Activated CD4-positive, alpha-beta T cell treated with anti-CD3 and anti-CD28 coated beads, Interleukin-2, amount 50 U/mL, for 48 hours (primary cell): Measurements from ENCODE around the gene MIAT.
A peak's percentile ranks its signal among the peaks of the same experiment; 100 is the strongest.

Source experiments
- DNase-seq, 2 experiments: peaks; one replicate each; pipeline ENCODE4 v3.0.0-alpha.2; 2020

The MIAT gene

DNA sequence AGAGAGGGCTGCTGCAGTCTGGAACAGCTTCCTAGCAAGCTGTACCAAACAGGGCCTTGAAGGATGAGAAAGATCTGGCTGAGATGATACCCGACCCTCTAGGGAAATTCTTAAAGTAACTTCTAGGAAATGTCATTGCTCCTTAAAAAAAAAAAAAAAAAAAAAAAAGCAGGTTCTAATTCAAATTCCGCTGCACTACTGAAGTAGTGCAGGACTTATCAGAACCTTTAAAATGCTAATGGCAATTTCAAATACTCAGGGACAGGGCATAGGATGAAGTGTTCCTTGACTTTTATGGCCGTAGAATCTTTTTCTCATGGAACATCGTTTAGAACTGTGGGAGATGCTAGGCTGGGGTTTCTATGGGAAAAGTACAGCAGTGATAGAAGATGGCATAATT, 13.1 kb downstream of the MIAT start:
- no peak for DNase-seq

DNA sequence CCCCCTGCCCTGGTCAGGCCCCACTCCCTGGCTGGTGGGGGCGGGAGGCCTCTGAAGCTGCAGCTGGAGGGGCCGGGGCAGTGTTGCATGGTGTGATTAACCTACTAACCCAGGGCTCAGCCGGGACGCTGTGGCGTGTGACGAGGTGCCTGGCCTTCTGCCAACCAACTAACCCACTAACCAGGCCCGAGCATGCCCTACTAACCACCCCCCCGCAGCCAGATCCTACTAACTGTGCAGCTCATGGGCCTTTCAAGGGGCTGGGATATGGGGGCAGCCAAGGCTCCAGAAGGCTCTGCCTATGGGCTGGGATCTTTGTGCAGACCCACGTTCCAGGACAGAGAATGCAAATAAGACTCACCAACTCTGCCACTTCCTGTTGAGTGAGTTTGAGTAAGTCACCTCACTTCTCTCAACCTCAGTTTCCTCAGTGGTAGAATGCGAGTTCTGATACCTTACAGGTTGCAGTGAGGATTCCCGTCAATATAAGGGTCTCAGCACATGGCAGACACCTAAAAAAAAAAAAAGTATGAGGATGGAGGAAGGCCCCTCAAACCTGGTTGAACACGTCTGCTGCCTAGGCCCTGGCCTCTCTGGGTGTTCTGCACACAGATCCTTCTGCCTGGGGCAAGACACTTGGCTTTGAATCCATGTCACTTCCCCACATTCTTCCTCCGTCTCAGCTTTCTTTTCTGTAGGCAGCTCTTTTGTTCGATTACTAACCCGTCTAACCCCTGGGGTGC, 14.1 kb downstream of the MIAT start:
- DNase-seq: peak; percentile 72 to 81

DNA sequence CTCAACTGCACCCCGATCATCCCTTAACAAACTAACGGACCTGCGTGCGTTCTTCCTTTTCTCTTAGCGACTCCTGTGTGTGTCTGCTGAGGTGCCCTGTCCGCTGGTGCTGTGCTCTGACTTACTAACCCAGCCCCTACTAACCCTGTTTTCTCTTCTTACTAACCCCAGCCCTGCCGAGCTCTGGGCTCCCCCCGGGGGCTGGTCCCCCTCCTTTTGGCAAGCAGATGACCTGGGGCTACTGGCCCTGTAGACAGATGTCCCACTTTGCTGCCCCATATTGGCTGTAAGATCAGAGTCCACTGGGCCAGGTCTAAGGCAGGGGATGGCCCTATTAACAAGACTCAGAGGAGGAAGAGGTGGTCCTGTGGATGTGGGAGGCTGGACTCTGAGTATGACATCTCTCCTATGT, 14.7 kb downstream of the MIAT start:
- no peak for DNase-seq

DNA sequence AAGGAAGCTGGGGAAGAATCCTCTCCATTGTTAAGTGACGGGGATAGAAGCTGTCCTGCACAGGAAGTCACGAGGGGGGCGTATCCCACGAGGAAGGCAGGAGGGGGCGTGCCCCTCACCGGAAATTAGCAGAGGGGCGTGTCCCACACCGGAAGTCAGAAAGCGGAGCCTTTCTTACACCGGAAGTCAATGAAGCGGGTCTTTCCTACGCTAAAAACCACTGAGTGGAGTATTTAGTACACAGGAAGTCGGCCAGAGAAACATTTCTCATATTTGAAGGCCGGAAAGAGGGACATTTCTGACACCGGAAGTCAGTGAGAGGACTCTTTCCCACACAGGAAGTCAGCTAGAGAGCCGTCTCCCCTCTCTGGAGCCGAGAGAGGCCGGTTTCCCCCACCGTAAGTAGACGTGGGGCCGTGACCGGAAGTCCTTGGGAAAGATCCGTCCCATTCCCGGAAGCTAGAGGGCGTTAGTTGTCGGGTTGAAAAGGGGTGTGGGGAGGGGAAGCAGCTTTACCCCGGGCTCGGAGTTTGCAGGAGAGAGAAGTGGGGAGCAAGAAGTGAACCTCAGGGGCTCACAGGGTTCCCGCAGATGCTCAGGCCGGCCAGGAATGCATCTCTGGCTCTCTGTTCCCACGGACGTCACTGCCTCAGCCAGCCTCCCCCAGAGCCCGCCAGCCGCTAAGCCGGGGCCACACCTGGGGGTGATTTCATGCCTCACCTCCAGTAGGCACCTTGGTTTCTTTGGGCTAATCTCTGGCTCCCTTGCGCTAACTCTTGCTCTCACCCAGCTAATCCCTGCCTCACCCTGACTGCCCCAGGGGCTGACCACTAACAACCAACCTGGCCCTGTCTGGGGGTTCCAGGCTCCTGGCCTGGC, 15.4 kb downstream of the MIAT start:
- DNase-seq: peak; percentile 91 to 94

DNA sequence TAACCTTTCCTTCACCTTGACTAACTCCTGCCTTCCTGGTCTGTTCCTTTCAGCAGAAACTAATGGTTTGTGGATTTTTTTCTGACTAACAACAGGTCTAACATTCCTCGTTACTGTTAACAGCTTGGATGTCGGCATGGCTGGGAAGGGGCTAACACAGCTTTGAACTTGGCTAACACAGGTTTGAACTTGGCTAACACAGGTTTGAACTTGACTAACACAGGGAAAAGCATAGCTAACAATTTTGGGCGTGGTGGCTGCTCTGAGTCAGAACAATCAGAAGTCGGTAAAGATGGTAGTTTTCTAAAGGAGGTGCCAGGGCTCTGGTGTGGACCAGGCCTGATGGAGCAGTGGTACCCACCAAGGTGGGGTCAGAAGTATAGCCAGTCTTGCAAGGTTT, 16.1 kb downstream of the MIAT start:
- peak; percentile 41 to 54 for DNase-seq

DNA sequence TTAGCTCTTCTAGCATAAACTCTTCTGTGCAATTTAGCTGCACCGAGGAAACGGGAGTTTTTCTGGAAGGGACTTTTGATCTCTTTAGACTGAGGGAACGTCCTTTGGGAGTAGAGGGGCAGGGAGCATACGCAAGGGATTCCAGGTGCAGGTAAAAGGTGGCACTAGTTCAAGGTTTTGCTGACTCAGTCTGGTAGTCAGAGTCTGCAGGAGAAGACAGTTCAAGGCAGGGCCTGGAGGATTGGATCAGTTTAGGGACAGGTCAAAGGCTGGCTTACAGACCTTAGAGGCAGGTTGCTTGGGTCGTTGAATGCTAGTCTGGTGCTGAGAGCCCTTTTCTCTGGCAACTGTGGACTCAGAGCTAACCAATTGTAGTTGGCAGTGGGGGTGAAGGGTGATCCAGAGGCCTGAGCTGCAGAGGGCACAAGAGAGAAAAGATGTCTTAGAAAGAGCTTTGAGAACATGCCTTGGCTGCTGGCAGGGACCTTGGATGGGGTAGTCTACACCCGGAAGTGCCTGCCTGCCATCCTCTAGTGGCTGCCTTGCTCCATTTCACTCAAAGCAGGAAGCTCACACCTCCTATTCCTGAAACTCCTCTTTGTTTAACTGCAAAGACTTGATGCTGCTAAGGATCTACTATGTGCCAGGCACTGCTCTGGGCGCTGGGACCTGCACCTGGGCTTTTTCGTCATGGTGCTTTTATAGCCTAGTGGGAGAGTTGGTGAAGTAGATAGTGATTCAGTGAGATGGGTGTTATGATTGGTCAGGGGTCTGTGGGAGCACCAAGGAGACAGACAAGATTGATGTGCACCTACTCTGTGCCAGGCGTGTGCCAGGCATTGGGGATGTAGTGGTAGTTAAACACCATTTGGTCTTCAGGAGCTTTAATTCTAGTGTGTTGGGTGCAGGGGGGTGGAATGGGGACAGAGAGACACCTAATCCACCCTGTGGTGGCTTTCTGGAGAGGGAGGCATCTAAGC, 17.1 kb downstream of the MIAT start:
- peak; percentile 32 to 41 for DNase-seq

DNA sequence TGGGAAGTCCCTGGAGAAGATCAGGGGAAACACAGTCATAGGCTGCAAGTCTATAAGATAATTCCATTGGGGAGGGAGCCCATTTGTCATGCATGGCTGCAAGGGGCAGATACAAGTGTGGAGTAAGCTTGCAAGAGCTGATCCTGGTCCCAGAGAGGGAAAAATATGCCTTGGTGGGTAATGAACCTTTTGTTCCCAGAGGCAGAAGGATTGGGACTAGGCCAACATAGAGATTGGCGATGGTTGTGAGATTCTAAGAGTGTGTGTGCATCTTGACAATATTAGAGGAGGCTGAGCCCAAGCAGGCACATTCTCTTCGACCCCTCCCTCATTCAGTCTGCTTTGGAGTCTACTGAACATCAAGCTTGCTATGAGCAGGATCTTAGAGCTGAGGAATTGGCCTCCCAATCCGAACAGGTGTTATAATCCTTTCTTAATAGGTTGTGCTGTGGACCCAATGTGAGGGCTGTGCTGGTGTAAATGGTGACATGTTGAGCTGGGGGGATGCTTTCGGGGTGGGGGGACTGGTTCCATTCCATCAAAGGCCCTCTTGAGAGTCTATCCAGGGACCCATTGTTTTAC, 18.4 kb downstream of the MIAT start:
- no peak for DNase-seq

DNA sequence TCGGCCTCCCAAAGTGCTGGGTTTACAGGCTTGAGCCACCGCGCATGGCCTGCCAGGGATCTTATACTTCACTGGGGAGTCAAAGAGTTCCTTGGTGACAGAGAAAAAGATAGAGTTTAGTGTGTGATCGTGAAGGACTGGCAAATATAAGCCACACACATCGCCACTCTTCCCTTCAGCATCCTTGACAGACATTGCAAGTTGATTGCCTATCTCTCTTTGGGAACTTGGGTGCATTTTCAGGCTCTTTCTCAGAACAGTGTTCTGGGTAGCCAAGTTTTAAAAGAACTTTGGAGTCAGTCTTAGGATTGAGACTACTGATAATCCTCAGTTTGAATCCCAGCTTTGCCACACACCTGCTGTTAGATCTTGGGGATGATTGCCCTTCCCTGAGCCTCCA, 19.8 kb downstream of the MIAT start:
- no peak for DNase-seq

DNA sequence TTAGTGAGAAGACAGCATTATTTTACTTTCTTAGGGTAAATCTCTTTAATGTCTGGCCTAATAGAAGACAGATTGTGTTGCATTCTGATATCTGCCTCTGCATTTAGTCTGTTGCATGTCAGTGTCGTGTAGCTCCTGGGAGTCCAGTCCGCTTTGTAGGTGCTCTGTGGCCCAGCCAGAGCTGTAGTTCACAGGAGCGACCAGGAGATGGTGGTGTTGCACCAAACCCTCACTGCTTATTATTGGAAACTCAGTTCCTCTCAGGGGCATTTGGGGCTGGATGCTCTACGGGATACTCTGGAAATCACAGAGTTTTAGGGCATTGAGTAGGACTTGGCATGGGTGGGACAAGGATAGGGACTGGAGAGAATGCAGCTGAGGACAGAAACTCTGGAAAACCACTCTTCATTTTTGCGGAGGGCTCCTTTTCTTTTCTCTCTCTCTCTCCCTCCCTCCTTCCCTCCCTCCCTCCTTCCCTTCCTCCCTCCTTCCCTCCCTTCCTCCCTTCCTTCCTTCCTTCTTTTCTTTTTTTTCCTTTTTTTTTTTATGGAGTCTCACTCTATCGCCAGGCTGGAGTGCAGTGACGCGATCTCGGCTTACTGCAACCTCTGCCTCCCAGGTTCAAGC, 21.7 kb downstream of the MIAT start:
- peak; percentile 81 to 85 for DNase-seq

DNA sequence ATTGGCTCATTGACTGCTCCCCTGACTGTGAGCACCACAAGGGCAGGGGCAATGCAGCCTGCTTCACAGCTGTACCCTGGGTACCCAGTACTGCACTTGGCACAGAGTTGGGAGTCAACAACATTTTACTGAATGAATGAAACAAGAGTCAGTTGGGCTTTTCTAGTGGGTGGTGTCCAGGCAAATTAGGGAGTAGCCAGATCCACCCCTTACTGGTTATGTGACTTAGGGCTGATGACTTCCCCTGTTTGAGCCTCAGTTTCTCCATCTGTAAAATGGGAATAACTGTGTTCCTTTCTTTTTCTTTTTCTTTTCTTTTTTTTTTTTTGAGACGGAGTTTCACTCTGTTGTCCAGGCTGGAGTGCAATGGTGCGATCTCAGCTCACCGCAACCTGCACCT, 23.1 kb downstream of the MIAT start:
- no peak for DNase-seq

DNA sequence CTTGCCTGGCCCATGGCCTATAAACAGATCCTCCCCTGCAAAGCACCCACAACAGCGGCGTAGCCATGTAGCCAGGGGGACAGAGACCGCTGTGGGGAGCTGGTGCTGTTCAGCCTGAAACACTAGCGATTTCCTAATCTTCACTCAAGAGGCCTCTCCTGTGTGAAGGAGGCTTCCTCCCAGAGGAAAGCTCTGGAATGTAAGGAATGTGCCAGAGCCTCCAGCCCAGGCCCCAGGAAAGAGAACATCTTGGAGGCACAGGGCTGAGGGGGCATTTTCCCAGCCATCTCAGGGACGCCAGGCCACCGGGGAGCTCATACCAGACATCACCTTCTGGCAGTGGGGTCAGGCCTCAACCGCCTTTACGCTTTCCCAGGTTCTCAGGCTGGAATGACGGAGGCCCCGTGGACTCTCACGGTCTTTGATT, 24.0 kb downstream of the MIAT start:
- no peak for DNase-seq

DNA sequence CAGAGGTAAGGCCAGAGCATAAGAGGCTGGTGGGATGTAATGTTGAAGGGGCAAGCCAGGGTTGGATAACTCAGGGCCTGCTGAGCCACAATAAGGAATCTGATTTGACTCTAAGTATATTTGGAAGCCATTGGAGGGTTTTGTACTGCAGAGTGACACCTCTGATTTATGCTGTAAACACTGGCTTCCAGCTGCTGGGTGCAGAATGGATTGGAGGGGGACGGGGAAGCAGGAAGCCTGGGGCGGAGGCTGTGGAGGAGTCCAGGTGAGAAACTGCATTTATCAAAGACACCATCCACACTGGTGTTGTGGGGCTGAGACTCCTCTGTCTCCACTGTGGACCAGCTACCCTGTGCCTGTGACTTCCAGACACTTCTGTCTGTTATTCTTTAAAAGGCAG, 26.8 kb downstream of the MIAT start:
- DNase-seq: no peak

DNA sequence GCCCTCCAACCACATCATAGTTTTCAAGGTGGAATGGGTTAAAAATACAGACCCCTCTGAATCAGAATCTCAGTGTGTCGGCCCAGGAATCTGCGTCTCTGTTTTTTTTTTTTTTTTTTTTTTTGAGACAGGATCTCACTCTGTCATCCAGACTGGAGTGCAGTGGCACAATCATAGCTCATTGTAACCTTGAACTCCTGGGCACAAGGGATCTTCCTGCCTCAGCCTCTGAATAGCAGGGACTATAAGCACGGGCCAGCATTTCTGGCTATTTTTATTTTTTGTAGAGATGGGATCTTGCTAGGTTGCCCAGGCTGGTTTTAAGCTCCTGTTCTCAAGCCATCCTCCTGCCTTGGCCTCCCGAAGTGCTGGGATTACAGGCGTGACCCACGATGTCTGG, 28.2 kb downstream of the MIAT start:
- no peak for DNase-seq

DNA sequence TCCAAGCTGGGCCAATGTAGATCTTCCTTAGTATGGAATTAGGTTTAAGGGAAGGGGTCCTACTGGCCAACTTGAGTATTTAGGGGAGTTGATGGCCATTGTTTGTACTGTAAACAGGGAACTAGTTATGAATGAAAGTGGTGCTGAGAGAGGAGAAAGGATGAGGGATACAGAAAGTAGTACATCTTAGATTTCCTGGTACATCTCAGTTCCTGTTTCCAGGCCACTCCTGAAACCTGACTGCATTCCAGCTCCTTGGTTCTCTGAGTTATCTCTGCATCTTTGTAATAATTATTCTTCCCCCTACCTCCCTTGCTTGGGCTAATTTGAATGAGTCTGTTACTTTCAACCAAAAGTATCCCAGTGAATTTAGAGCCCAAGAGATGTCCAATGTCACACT, 30.1 kb downstream of the MIAT start:
- DNase-seq: no peak

DNA sequence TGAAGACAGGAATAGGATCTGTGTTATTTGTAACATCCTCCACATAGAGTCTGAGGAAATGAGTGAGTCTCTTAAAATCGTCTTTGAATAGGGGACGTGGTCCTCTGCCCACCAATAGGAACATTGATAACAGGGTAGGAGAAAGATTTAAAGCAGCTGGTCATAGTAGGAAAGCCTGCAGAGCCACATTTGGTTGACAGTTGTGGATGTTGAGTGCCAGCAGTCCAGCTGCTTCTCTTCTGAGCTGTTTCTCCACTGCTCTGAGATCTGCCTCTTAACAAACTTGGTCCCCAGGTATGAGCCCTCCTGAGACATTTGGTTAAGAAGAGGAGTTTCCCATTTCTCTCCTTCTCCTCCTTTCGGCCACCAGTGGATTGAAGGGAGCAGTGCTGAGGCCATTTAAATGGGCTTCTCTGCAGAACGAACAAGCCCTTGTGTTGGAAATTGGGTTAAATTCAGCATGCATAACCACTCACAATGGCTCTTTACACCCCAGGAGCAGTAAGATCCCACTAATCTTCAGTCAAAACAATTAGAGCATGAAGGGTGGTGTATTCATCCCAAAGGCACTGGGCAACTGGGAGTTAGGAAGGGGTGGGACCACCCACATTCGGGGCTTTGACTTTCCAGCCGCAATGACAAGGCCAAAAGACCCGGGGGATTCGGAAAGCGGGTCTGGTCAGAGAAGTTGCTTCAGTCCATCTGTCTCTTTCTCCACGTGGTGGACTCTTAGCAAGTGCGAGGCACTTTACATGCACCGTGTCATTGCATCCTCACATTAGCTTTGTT, 32.3 kb downstream of the MIAT start:
- no peak for DNase-seq

DNA sequence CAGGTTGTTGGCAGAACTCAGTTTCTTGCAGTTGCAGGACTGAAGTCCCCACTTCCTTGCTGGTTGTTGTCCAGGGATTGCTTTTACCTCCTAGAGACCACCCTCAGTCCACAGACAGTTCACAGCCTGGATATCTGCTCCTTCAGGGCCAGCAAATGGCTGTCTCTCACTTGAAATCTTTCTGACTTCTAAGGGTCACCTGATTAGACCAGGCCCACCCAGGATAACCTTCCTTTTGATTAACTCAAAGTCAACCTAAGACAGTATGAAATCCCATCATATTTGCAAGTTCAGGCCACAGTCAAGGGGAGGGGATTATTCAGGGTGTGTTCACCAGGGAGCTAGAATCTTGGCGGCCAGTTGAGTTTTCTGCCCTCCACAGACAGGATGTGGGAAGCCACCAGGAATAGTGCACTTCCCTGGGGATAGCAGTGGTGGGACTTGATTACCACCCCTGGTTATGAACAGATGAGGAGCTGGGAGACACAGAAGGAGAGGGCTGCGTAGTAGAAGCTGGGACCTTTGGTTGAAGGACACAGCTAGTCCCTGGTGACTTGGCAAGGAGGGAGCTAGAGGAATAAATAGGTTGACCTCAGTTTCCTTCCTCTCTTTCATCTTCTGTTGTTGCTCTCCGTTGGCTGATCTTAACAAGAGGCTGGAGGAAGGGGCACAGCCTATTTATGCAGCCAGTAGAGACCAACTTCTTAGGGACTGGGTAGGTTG, 33.4 kb downstream of the MIAT start:
- no peak for DNase-seq

DNA sequence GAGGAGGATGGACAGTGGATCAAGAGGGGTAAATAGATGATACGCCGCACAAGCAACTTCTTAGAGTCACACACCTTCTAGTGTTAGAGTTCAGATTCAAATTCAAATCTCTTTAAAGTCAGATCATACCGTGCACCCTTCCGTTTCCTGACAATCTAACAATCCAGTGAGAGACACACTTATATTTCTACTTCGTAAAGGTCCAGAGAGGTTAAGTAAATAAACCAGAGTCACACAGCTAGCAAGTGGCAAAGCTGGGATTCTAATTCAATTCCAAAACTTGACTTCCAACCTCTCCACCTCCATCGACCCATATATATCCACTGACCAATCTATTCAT, 34.0 kb downstream of the MIAT start:
- DNase-seq: no peak

DNA sequence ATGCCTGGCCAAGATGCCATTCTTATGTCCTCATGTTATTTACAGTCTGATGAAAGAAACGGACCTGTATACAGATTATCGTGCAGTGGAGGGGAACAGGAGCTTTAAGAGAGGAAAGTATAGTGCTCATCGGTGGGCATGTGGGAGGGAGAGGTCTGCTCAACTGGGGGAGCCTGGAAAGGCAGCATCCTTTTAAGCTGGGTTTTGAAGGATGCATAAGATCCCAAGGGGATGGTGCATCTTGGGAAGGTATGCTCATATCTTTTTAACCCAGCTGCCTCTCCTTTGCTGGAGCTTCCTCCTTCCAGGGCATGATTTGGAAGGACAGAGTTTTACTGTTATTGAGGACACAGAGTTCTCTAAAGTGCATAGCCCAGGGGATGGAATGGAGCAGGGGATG, 34.8 kb downstream of the MIAT start:
- no peak for DNase-seq

DNA sequence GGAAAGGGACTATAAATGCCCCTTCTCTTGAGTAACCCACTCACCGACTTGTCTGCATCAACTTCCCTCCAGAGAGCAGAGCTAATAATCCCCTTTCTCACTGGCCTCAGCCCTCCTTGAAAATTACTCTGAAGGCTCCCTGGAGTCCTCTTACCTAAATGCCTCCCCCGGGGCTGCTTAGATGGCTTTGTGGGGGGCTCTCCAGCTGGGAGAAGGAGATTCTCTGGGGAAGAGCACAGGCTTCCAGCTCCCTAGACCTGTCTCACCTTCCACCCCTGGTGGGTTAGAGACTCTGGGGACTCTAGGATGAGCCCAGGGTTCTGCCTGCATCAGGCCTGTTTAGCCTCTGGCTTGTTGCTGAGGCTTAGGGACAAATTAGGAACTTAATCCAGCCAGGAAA, 39.8 kb downstream of the MIAT start:
- DNase-seq: no peak

DNA sequence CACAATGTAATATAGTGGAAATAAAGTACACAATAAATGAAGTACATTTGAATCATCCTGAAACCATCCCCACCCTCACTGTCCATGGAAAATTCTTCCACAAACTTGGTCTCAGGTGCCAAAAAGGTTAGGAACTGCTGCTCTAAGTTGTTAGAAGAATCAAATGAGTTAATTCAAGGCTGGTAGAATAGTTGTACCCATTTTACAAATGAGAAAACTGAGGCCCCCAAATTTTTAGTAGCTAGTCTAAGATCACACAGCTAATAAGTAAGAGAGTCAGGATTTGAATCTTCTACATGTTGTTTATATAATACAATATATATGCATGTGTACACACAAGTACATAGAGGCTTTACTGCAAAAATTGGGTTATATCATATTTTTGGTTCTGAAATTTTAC, 43.1 kb downstream of the MIAT start:
- DNase-seq: no peak

DNA sequence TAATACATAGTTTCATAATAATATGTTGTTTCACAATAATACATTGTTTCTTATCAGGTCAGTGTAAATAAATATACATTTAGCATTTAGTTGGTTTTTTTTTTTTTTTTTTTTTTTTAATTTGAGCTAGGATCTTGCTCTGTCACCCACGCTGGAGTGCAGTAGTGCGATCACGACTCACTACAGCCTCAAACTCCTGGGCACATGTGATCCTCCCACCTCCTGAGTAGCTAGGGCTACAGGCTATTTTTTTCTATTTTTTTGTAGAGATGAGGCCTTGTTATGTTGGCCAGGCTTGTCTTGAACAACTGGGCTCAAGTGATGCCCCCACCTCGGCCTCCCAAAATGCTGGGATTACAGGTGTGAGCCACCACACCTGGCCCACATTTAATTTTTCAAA, 43.5 kb downstream of the MIAT start:
- no peak for DNase-seq
